PC-9 (cell line): Measurements from ENCODE around the gene GAN. TPM values are rescaled to one million over a fixed set of nuclear protein-coding genes. Genes with fewer than 3 reads are reported as not detected.

Experiments
- BruUV-seq: library from RNA; stranded (reverse); fragments of 400-500 nt; replicated peaks from 2 replicates; lab custom pipeline; 2021; lab: Mats Ljungman, UMichigan
- CTCF ChIA-PET: fragments of 300-600 bp; sonication (Branson Sonifier 250); formaldehyde crosslinking; loops from one replicate; lab custom pipeline; 2022; ENCODE audit warnings: antibody characterized with exemption; lab: Charles Lee
- POLR2A ChIA-PET: fragments of 300-600 bp; sonication (Branson Sonifier 250); formaldehyde crosslinking; loops from one replicate; lab custom pipeline; 2022; ENCODE audit warnings: antibody characterized with exemption; ENCODE audit not compliant: unreplicated experiment; lab: Charles Lee
- DNase-seq, 2 experiments: peaks; one replicate each; pipeline versions ENCODE4 v3.0.0 to v3.0.0-alpha.2; 2015 to 2022; ENCODE audit warnings: mixed read lengths in 1 of 2
- H2AFZ ChIP-seq: fragments of 200-600 bp; sonication (generic); 2 replicates; pipeline ENCODE4 v1.8.1; 2017; ENCODE audit warnings: antibody characterized with exemption
- H3F3A ChIP-seq: fragments of 200-600 bp; sonication (generic); 2 replicates; pipeline ENCODE4 v1.8.1; 2017; ENCODE audit warnings: antibody characterized with exemption, mild to moderate bottlenecking, low read depth; ENCODE audit not compliant: insufficient read depth
- H3K27ac ChIP-seq: fragments of 200-600 bp; sonication (generic); 2 replicates; pipeline ENCODE4 v1.6.1; 2016; ENCODE audit warnings: mixed run types
- H3K27me3 ChIP-seq: fragments of 200-600 bp; sonication (generic); 2 replicates; pipeline ENCODE4 v1.6.1; 2016; ENCODE audit warnings: low read depth, mixed run types; ENCODE audit not compliant: insufficient read depth
- H3K36me3 ChIP-seq: fragments of 200-600 bp; sonication (generic); 2 replicates; pipeline ENCODE4 v1.6.1; 2016; ENCODE audit warnings: low read depth, mixed run types
- H3K4me1 ChIP-seq: fragments of 200-600 bp; sonication (generic); replicated peaks from 2 replicates; pipeline ENCODE4 v1.6.1; 2016; ENCODE audit warnings: mixed run types; ENCODE audit not compliant: insufficient read depth
- H3K4me2 ChIP-seq: fragments of 200-600 bp; sonication (generic); 2 replicates; pipeline ENCODE4 v1.6.1; 2017; ENCODE audit warnings: mixed run types
- H3K4me3 ChIP-seq: fragments of 200-600 bp; sonication (generic); 2 replicates; pipeline ENCODE4 v1.6.1; 2016; ENCODE audit warnings: mixed run types
- H3K79me2 ChIP-seq: fragments of 200-600 bp; sonication (generic); 2 replicates; pipeline ENCODE4 v1.6.1; 2017; ENCODE audit warnings: low read depth, mixed run types
- H3K9me2 ChIP-seq: fragments of 200-600 bp; sonication (generic); 2 replicates; pipeline ENCODE4 v1.8.1; 2017; ENCODE audit warnings: mild to moderate bottlenecking; ENCODE audit not compliant: insufficient read depth
- H3K9me3 ChIP-seq: fragments of 200-600 bp; sonication (generic); 2 replicates; pipeline ENCODE4 v1.8.1; 2016; ENCODE audit warnings: low read depth; ENCODE audit not compliant: insufficient read depth
- H4K20me1 ChIP-seq: fragments of 200-600 bp; sonication (generic); 2 replicates; pipeline ENCODE4 v1.8.1; 2017; ENCODE audit not compliant: insufficient read depth
- EZH2 ChIP-seq: fragments of 200-600 bp; sonication (generic); IDR thresholded peaks from 2 replicates; pipeline ENCODE4 v1.8.0; 2017; ENCODE audit warnings: antibody characterized with exemption, low read depth
- intact Hi-C: fragments of 100-400 bp; cut with micrococcal nuclease; formaldehyde crosslinking; loops from one replicate; pipeline ENCODE4 v1.10.0; 2022; ENCODE audit not compliant: unreplicated experiment
- total RNA-seq: library from RNA; stranded (reverse); gene quantifications from 2 replicates; pipeline ENCODE4 v1.2.3, GENCODE V29; 2021
- TF ChIP-seq, protein P1 (sequence below): fragments of 200-600 bp; sonication (generic); conservative IDR thresholded peaks from 2 replicates; pipeline ENCODE4 v1.6.1; 2017; ENCODE audit warnings: mixed run types, antibody characterized with exemption, mild to moderate bottlenecking, moderate library complexity

Gene GAN
- total RNA-seq, 1 experiment from 2014 or later: 11.9 TPM

DNA sequence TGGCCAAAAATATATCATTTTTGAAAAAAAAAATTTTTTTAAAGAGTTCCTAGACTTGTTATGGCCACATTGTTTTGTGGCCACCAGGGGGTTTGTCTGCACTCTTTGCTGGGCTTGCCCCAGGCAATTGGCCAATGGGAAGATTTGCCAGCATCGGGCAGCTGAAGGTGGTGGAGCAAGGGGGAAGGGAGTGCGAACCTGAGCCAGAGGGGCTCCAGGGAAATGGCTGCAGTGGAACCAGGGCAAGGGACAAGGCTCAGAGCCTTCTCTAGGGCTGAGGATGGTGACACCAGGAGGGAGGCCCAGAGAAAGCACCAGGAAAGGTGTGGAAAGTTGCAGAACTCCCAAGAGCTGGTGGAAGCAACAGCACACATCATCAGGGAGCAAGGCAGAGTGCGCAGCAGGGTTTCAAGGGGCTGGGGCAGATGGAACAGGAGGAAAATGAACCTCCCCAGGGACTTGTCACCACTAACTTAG lies 114.3 kb downstream of the GAN start:
- BruUV-seq: no TSS peak
- ChIA-PET CTCF (no interaction called here), POLR2A (interaction anchor here (0.6 kb wide), 1 partner anchor 10 kb away, joined by 24 read pairs; no protein-coding TSS in a partner anchor)
- peak; percentile 44 to 52 for DNase-seq
- no peaks in the 10 kb centered on the region; the same call in 1 of the 2 replicates for H3K4me1 ChIP-seq
- no peaks in the 10 kb centered on the region for H3F3A ChIP-seq
- H2AFZ ChIP-seq: no peak overlapping the region
- H3K79me2 ChIP-seq: no peaks in the 10 kb centered on the region
- H3K9me3 ChIP-seq: no peaks in the 10 kb centered on the region
- no peak overlapping the region for H3K27ac ChIP-seq
- intact Hi-C loops: no loop called here
- TF ChIP-seq EZH2: no peak
- TF ChIP-seq, protein P1, sequence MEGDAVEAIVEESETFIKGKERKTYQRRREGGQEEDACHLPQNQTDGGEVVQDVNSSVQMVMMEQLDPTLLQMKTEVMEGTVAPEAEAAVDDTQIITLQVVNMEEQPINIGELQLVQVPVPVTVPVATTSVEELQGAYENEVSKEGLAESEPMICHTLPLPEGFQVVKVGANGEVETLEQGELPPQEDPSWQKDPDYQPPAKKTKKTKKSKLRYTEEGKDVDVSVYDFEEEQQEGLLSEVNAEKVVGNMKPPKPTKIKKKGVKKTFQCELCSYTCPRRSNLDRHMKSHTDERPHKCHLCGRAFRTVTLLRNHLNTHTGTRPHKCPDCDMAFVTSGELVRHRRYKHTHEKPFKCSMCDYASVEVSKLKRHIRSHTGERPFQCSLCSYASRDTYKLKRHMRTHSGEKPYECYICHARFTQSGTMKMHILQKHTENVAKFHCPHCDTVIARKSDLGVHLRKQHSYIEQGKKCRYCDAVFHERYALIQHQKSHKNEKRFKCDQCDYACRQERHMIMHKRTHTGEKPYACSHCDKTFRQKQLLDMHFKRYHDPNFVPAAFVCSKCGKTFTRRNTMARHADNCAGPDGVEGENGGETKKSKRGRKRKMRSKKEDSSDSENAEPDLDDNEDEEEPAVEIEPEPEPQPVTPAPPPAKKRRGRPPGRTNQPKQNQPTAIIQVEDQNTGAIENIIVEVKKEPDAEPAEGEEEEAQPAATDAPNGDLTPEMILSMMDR: peak; percentile 67
- H3K4me3 ChIP-seq: no peak overlapping the region
- no peak overlapping the region for H3K4me2 ChIP-seq
- no peaks in the 10 kb centered on the region for H4K20me1 ChIP-seq
- H3K27me3 ChIP-seq: no peaks in the 10 kb centered on the region
- no peaks in the 10 kb centered on the region for H3K9me2 ChIP-seq
- no peaks in the 10 kb centered on the region for H3K36me3 ChIP-seq

DNA sequence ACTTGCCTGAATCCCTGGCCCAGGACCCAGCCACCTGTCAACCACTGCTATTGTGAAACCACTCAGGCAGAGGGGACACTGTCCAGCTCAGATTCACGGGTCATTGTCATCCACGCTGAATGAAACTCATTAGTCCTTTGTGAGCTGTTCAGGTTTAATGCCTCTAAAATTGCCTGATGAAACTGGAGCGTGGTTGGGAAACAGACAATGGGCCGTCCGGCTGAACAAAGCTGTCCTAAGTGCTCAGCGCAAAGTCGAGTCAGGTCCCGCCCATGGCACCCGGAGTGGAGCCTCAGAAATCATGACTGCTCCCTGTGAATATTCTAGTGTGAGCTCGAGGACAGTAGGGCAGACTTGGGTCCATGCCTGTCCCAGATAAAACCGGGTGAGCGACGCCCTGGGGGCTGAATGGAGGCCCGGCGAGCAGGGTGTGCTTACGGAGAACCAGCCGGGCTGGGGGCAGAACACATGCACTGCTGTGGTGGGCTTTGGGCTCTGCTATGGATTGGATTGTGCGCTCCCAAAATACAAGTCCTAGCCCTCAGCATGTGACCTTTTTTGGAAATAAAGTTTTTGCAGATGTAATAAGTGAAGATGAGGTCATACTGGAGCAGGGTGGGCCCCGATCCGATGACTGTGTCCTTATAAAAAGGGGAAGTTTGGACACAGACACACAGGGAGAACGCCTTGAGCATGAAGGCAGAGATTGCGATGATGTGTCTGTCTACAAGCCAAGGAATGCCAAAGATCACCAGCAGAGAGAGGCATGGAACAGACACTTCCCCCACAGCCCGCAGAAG lies 117.0 kb downstream of the GAN start:
- no peak overlapping the region for H2AFZ ChIP-seq

DNA sequence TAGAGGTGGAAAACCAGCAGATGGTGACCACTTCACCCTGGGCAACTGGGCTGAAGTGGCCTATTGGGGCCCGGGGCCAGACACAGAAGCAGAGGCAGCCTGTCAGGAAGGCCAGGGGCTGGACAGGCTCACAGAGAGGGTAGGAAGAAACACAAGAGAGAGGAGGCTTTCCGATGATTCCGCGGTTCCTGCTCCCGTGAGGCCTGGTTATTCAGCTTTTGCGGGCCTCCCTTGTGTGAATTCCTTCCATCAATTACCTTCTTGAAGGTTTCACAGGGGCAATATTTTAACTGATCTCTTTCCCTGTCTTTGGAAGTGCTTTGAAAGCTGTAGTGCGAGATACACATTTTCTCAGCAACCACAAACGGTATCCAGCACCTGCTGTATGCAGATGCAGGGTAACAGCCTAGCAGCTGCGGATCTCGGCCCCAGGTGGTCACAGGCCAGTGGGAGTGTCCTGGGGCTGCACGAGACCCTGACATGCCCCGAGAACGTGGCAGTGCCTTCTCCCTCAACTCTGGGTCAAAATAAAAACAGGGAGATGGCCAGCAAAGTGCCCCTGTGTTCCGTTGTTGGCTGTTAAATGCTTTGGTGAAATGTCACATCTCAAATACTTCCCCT lies 118.3 kb downstream of the GAN start:
- no peaks in the 10 kb centered on the region for H3K9me3 ChIP-seq
- H3K4me1 ChIP-seq: no peaks in the 10 kb centered on the region; the same call in 1 of the 2 replicates
- H3K27ac ChIP-seq: no peak overlapping the region
- POLR2A ChIA-PET: no interaction called here
- H3K9me2 ChIP-seq: no peaks in the 10 kb centered on the region
- H3K36me3 ChIP-seq: no peaks in the 10 kb centered on the region
- no peaks in the 10 kb centered on the region for H4K20me1 ChIP-seq
- no peak for DNase-seq
- BruUV-seq: no TSS peak
- no peaks in the 10 kb centered on the region for H3K27me3 ChIP-seq
- no peak overlapping the region for H3K4me2 ChIP-seq
- CTCF ChIA-PET: interaction anchor here (1.1 kb wide), 1 partner anchor 8 kb away, joined by 5 read pairs; no protein-coding TSS in a partner anchor
- H3K79me2 ChIP-seq: no peaks in the 10 kb centered on the region
- H3F3A ChIP-seq: no peaks in the 10 kb centered on the region
- intact Hi-C loops: no loop called here
- no peak overlapping the region for H2AFZ ChIP-seq
- TF ChIP-seq, protein P1: no peak
- TF ChIP-seq EZH2: no peak
- no peak overlapping the region for H3K4me3 ChIP-seq

More for the DNA sequence above, 117.0 kb downstream of the GAN start:
- no peak overlapping the region for H3K4me2 ChIP-seq
- no peak for TF ChIP-seq EZH2
- TF ChIP-seq, protein P1: no peak
- POLR2A ChIA-PET: no interaction called here
- no peaks in the 10 kb centered on the region for H3K79me2 ChIP-seq
- intact Hi-C loops: no loop called here
- no peak overlapping the region for H3K27ac ChIP-seq
- DNase-seq: no peak
- no peaks in the 10 kb centered on the region for H3K9me2 ChIP-seq
- H3K36me3 ChIP-seq: no peaks in the 10 kb centered on the region
- H3F3A ChIP-seq: no peaks in the 10 kb centered on the region
- CTCF ChIA-PET: no interaction called here
- H3K9me3 ChIP-seq: no peaks in the 10 kb centered on the region
- no TSS peak for BruUV-seq
- H3K27me3 ChIP-seq: no peaks in the 10 kb centered on the region
- H3K4me3 ChIP-seq: no peak overlapping the region
- H4K20me1 ChIP-seq: no peaks in the 10 kb centered on the region
- H3K4me1 ChIP-seq: no peaks in the 10 kb centered on the region; the same call in 1 of the 2 replicates
